Small intestine (tissue), 7 donors: ENCODE results near the gene GIT1. TPM values are rescaled to one million over a fixed set of nuclear protein-coding genes. Genes with fewer than 3 reads are reported as not detected.

Experiments
- DNase-seq, 2 donors: peaks; one replicate each; pipeline versions ENCODE4 v3.0.0 to v3.0.0-alpha.2; 2013
- FAIRE-seq: peaks from 2 replicates; lab custom pipeline; 2012; peaks lifted over from hg19 to GRCh38; lab: Jason Lieb, UNC
- H3K27ac ChIP-seq, 3 donors: one replicate each; pipeline ENCODE4 v1.5.1; 2013; ENCODE audit warnings: low read length in 2 of 3, mild to moderate bottlenecking in 2 of 3, control low read depth in 1 of 3, inconsistent platforms in 1 of 3, low read depth in 1 of 3, moderate library complexity in 1 of 3
- H3K27me3 ChIP-seq, 3 donors: one replicate each; pipeline ENCODE4 v1.6.1; 2013; ENCODE audit warnings: low read length in 3 of 3, inconsistent platforms in 1 of 3; ENCODE audit not compliant: control insufficient read depth in 3 of 3, insufficient read depth in 3 of 3
- H3K36me3 ChIP-seq, 3 donors: one replicate each; pipeline ENCODE4 v1.6.1; 2013; ENCODE audit warnings: low read length in 3 of 3, inconsistent platforms in 1 of 3, low read depth in 1 of 3, mild to moderate bottlenecking in 1 of 3, moderate library complexity in 1 of 3; ENCODE audit not compliant: control insufficient read depth in 3 of 3, insufficient read depth in 2 of 3
- H3K4me1 ChIP-seq, 3 donors: one replicate each; pipeline ENCODE4 v1.6.1; 2013; ENCODE audit warnings: low read length in 2 of 3, inconsistent platforms in 1 of 3, low read depth in 1 of 3, mild to moderate bottlenecking in 1 of 3, moderate library complexity in 1 of 3; ENCODE audit not compliant: control insufficient read depth in 3 of 3, insufficient read depth in 2 of 3
- H3K4me3 ChIP-seq, 3 donors: one replicate each; pipeline ENCODE4 v1.5.1; 2013; ENCODE audit warnings: low read length in 3 of 3, control low read depth in 1 of 3, inconsistent platforms in 1 of 3, low read depth in 1 of 3, mild to moderate bottlenecking in 1 of 3, moderate library complexity in 1 of 3
- H3K9me3 ChIP-seq, 2 donors: one replicate each; pipeline ENCODE4 v1.6.1; 2013; ENCODE audit warnings: low read depth in 1 of 2, low read length in 1 of 2; ENCODE audit not compliant: control insufficient read depth in 2 of 2, insufficient read depth in 1 of 2
- WGBS, 3 donors: extraction: QIAGEN DNeasy Blood & Tissue Kit; methylation state at CpG; one replicate each; pipeline ENCODE4 v1.1.7; 2013; 5-methylcytosine and 5-hydroxymethylcytosine counted together
- polyA plus RNA-seq, 4 donors: library from polyadenylated mRNA; stranded (reverse) in 3 of 4; unstranded in 1 of 4; fragments of 200-250 nt in 3 of 4; fragments of 120-200 nt in 1 of 4; gene quantifications; one replicate each; pipeline versions ENCODE4 v1.2.1 to v1.2.3, GENCODE V29; 2013
- donor health status: healthy with polysubstance abuse.
- donor health status: control.
- donor health status: control.
- donor health status: Bipolar disorder and iron deficiency.
- donor health status: healthy.

Gene GIT1
- polyA plus RNA-seq, 4 donors, result 19.7 to 36.2 (median 25.5) TPM

GRCh38 chr17:29594519-29595090 lies 5.2 kb upstream of the GIT1 start:
- DNase-seq (no peak), FAIRE-seq (no peak)
- Histone ChIP-seq H3K4me1 (peaks cover 0 to 42% (median 9%) of the 10 kb centered on the region in 3 donors), H3K27me3 (peaks cover 0 to 2% (median 0%) of the 10 kb centered on the region in 3 donors), H3K4me3 (no peak overlapping the region), H3K27ac (no peak overlapping the region), H3K36me3 (peaks cover 0 to 4% (median 0%) of the 10 kb centered on the region in 3 donors), H3K9me3 (no peaks in the 10 kb centered on the region)
- whole genome bisulfite sequencing, 3 donors, result 89 to 90% (median 90%) methylated on average over 11 of the region's 11 CpGs

- Histone ChIP-seq H3K36me3 (peaks cover 0 to 4% (median 0%) of the 10 kb centered on the region in 3 donors), H3K9me3 (no peaks in the 10 kb centered on the region), H3K27ac (no peak overlapping the region), H3K4me1 (peaks cover 0 to 42% (median 9%) of the 10 kb centered on the region in 3 donors), H3K27me3 (peaks cover 0 to 2% (median 0%) of the 10 kb centered on the region in 3 donors), H3K4me3 (peak overlapping the region; percentile 39 to 63 (median 51))
- DNase-seq, result peak in 1 of 2 donors; percentile 56
- 5 to 7% (median 6%) methylated on average over 40 to 64 of the region's 64 CpGs for WGBS, 3 donors
- no peak for FAIRE-seq
Measured at GRCh38 chr17:29593591-29594518, 4.4 kb upstream of the GIT1 start.

- peaks cover 2 to 48% (median 9%) of the 10 kb centered on the region in 3 donors for H3K4me1 ChIP-seq
- peak within 1 kb of the TSS; percentile 39 to 63 (median 51) for H3K4me3 ChIP-seq
- 0 to 1% (median 1%) methylated on average over 20 to 96 of the region's 96 CpGs for WGBS, 3 donors
- H3K27me3 ChIP-seq, result peaks cover 0 to 2% (median 0%) of the 10 kb centered on the region in 3 donors
- H3K36me3 ChIP-seq, result peaks cover 0 to 4% (median 0%) of the 10 kb centered on the region in 3 donors
- peak within 1 kb of the TSS in 2 of 3 donors; percentile 66 to 81 for H3K27ac ChIP-seq
- no peaks in the 10 kb centered on the region for H3K9me3 ChIP-seq
- DNase-seq, result peak in 1 of 2 donors; percentile 57
- no peak for FAIRE-seq
Measured at GRCh38 chr17:29592850-29593551, 3.6 kb upstream of the GIT1 start, which contains the start of gene ANKRD13B. TSS of gene ANKRD13B (plus strand) at chr17:29593132. CDS start at chr17:29593622, 490 bp downstream.

GRCh38 chr17:29591737-29592608 lies 2.5 kb upstream of the GIT1 start:
- no peaks in the 10 kb centered on the region for H3K9me3 ChIP-seq
- peaks cover 0 to 2% (median 0%) of the 10 kb centered on the region in 3 donors for H3K27me3 ChIP-seq
- H3K36me3 ChIP-seq, result peaks cover 0 to 7% (median 0%) of the 10 kb centered on the region in 3 donors
- FAIRE-seq, result no peak
- DNase-seq, result peak; percentile 82 to 93
- WGBS, 3 donors, result 6 to 9% (median 9%) methylated on average over 25 of the region's 25 CpGs
- peaks cover 2 to 58% (median 9%) of the 10 kb centered on the region in 3 donors for H3K4me1 ChIP-seq
- H3K4me3 ChIP-seq, result peak overlapping the region in 2 of 3 donors; percentile 29 to 33
- H3K27ac ChIP-seq, result peak overlapping the region in 2 of 3 donors; percentile 66 to 81

DNA sequence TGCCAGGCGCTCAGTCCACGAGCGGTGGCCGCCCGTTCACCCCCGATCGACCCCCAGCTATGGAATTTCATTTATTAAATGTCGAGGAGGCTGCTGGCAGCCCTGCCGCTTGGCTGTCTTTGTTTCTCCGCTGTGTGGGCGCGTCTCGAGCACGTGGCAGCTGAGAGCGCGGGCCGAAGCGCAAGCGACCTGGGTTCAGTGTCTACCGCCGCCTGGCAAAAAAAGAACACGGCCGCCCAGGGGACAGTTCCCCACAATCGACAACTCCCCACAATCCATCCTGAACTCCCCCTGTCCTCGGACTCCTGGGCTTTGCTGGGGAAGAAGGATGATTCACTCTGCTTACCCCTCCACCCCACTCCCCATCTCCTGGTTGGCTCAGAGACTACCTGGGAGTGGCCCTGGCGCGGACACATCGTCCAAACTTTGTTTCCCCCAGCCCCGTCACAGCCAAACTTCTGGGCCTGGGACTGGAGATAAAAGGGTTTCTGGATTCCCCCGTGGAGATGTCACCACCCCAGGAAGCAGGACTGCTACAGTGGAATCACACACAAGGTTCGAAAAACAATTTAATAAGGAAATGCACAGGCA lies 1.8 kb upstream of the GIT1 start:
- Histone ChIP-seq H3K9me3 (no peaks in the 10 kb centered on the region), H3K36me3 (peaks cover 0 to 10% (median 0%) of the 10 kb centered on the region in 3 donors), H3K4me1 (peaks cover 2 to 59% (median 9%) of the 10 kb centered on the region in 3 donors), H3K27ac (peak overlapping the region in 1 of 3 donors; percentile 81), H3K4me3 (peak overlapping the region in 1 of 3 donors; percentile 29), H3K27me3 (peaks cover 0 to 2% (median 0%) of the 10 kb centered on the region in 3 donors)
- no peak for FAIRE-seq
- peak in 1 of 2 donors; percentile 63 for DNase-seq
- 6 to 27% (median 22%) methylated on average over 19 to 31 of the region's 31 CpGs for WGBS, 3 donors

GRCh38 chr17:29590411-29591145 lies 1.1 kb upstream of the GIT1 start:
- peaks cover 0 to 2% (median 0%) of the 10 kb centered on the region in 3 donors for H3K27me3 ChIP-seq
- no peaks in the 10 kb centered on the region for H3K9me3 ChIP-seq
- peak overlapping the region in 1 of 3 donors; percentile 81 for H3K27ac ChIP-seq
- peaks cover 0 to 14% (median 0%) of the 10 kb centered on the region in 3 donors for H3K36me3 ChIP-seq
- H3K4me3 ChIP-seq, result peak overlapping the region in 2 of 3 donors; percentile 53 to 98
- FAIRE-seq (no peak), DNase-seq (no peak)
- 44 to 67% (median 59%) methylated on average over 28 to 30 of the region's 30 CpGs for WGBS, 3 donors
- H3K4me1 ChIP-seq, result peaks cover 2 to 59% (median 9%) of the 10 kb centered on the region in 3 donors
